ENCODE results near the gene HES1. TPM values are rescaled to one million over a fixed set of nuclear protein-coding genes. Genes with fewer than 3 reads are reported as not detected.

The HES1 gene
- total and polyA plus RNA-seq, 7 experiments from 2014 or later: 3.9 to 4.2 (median 4.2) TPM; not detected in 4

DNA sequence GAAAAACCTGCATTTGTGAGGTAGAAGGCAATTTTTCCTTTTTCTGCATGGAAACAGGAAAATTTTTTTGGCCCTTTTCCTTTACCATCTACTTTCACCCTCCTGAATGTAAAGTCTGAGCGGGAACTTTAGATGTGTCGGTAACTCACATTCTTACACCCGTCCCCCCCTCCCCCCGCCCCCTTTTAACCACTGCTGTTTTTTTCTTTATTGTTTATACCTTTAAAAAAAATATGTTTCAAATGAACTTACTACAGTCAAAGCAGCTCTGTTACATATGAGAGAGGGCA lies 487 bp upstream of the HES1 start:
- peaks cover 42 to 66% (median 55%) of the 10 kb centered on the region in 7 donors for H3K4me1 Mint-ChIP-seq
- peaks cover 6 to 12% of the 10 kb centered on the region in 2 donors for H3K27me3 ChIP-seq (ENCODE audit: control insufficient read depth in 2 of 2, insufficient read depth in 2 of 2, low read length in 2 of 2)
- peaks cover 0 to 10% (median 0%) of the 10 kb centered on the region in 5 donors for H3K36me3 Mint-ChIP-seq
- H3K4me3 Mint-ChIP-seq: peak overlapping the region; percentile 79 to 93 (median 88)
- no peaks in the 10 kb centered on the region for H3K36me3 ChIP-seq (ENCODE audit: control insufficient read depth in 2 of 3, insufficient read depth in 3 of 3, low read length in 3 of 3)
- peak overlapping the region; percentile 5 for H3K27ac ChIP-seq (ENCODE audit: low read depth, low read length)
- no peaks in the 10 kb centered on the region for H3K9me3 ChIP-seq (ENCODE audit: control insufficient read depth in 2 of 3, low read length in 3 of 3)
- H3K4me1 ChIP-seq (ENCODE audit: control insufficient read depth in 2 of 2, insufficient read depth in 2 of 2, low read length in 2 of 2): peaks cover 25 to 42% of the 10 kb centered on the region in 2 donors
- intact Hi-C loops (cut with micrococcal nuclease): loop anchor here (1.0 to 10.0 kb wide), 14 partner anchors 32 to 1241 kb away; partner anchors contain the start of genes OPA1 (in 2 of the 2), ATP13A3 (in 1 of the 2) and FAM43A (in 1 of the 2)
- H3K27me3 Mint-ChIP-seq: peaks cover 0 to 80% (median 36%) of the 10 kb centered on the region in 5 donors
- peak overlapping the region in 4 of 9 donors; percentile 4 to 85 (median 66) for H3K27ac Mint-ChIP-seq
- POLR2A ChIA-PET: interaction anchor here (1.4 to 1.6 kb wide), 2 partner anchors 180 to 262 kb away, joined by 3 read pairs; no protein-coding TSS in a partner anchor
- no peak for ATAC-seq
- no peak for DNase-seq
- peak overlapping the region; percentile 0 for H3K4me3 ChIP-seq (ENCODE audit: low read length)
- CTCF ChIA-PET: interaction anchor here (1.1 to 2.5 kb wide), 2 partner anchors 76 to 181 kb away, joined by 4 to 7 read pairs; no protein-coding TSS in a partner anchor
- peaks cover 0 to 3% (median 0%) of the 10 kb centered on the region in 11 donors for H3K9me3 Mint-ChIP-seq

DNA sequence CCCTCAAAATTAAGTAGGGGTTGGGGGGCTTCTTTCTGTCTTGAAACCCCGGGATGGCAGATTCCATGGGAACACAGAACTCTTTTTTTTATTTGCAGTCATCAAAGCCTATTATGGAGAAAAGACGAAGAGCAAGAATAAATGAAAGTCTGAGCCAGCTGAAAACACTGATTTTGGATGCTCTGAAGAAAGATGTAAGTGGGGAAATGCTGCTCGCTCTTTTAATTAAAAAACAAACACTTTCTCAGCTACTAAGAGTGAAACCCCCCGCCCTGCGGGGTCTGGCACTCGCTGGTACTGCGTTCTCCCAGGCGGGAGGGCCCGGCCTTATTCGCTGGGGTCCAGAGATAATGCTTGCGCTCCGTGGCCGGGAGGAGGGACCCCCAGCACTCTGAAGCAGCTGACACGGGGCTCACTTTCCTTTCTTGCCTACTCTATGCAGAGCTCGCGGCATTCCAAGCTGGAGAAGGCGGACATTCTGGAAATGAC lies 615 bp downstream of the HES1 start:
- Histone ChIP-seq H3K27ac (ENCODE audit: low read depth, low read length) (no peak overlapping the region), H3K27me3 (ENCODE audit: control insufficient read depth in 2 of 2, insufficient read depth in 2 of 2, low read length in 2 of 2) (peaks cover 6 to 15% of the 10 kb centered on the region in 2 donors), H3K4me3 (ENCODE audit: low read length) (peak overlapping the region; percentile 66), H3K9me3 (ENCODE audit: control insufficient read depth in 2 of 3, low read length in 3 of 3) (no peaks in the 10 kb centered on the region), H3K36me3 (ENCODE audit: control insufficient read depth in 2 of 3, insufficient read depth in 3 of 3, low read length in 3 of 3) (no peaks in the 10 kb centered on the region), H3K4me1 (ENCODE audit: control insufficient read depth in 2 of 2, insufficient read depth in 2 of 2, low read length in 2 of 2) (peaks cover 25 to 36% of the 10 kb centered on the region in 2 donors)
- H3K36me3 Mint-ChIP-seq: peaks cover 0 to 5% (median 0%) of the 10 kb centered on the region in 5 donors
- H3K4me1 Mint-ChIP-seq: peaks cover 35 to 58% (median 47%) of the 10 kb centered on the region in 7 donors
- peaks cover 0 to 3% (median 0%) of the 10 kb centered on the region in 11 donors for H3K9me3 Mint-ChIP-seq
- H3K27me3 Mint-ChIP-seq: peaks cover 0 to 71% (median 36%) of the 10 kb centered on the region in 5 donors
- H3K27ac Mint-ChIP-seq: peak overlapping the region in 7 of 9 donors; percentile 46 to 85 (median 71)
- POLR2A ChIA-PET: interaction anchor here (1.4 to 1.6 kb wide), 2 partner anchors 179 to 261 kb away, joined by 3 read pairs; no protein-coding TSS in a partner anchor
- intact Hi-C loops (cut with micrococcal nuclease): loop anchor here (1.0 to 10.0 kb wide), 16 partner anchors 68 to 1242 kb away; partner anchors contain the start of genes OPA1 (in 2 of the 2), ATP13A3 (in 1 of the 2) and FAM43A (in 1 of the 2)
- no peak for ATAC-seq
- CTCF ChIA-PET: interaction anchor here (0.8 to 3.9 kb wide), 3 partner anchors 180 to 473 kb away, joined by 6 to 12 read pairs (median 7); no protein-coding TSS in a partner anchor
- peak in 1 of 9 donors; percentile 15 for DNase-seq
- peak overlapping the region; percentile 79 to 93 (median 88) for H3K4me3 Mint-ChIP-seq

DNA sequence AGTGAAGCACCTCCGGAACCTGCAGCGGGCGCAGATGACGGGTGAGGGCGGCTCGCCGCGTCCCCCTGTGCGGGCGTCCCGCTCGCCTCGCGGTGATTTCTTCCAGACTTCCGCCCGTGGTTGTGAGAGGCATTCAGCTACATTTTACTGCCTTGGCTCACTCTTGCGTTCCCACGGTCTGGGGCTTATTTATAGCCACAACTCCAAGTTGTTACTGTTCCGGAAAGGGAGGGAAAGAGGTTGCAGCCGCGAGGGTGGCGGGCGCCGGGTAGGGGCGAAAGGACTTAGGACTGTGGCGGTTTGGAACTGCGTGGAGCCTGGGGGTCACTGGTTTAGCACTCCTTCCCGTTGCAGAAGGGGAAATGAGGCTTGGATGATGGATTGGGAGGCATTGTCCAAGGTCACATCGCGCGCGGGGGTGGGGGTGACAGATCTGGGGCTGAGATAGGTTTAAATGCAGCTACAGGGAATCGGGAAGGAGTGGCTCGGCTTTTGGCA lies 1.1 kb downstream of the HES1 start:
- H3K9me3 ChIP-seq (ENCODE audit: control insufficient read depth in 2 of 3, low read length in 3 of 3): no peaks in the 10 kb centered on the region
- DNase-seq: peak in 6 of 9 donors; percentile 26 to 48 (median 33)
- CTCF ChIA-PET: interaction anchor here (0.8 to 3.9 kb wide), 4 partner anchors 179 to 474 kb away, joined by 5 to 12 read pairs (median 6); no protein-coding TSS in a partner anchor
- H3K27ac ChIP-seq (ENCODE audit: low read depth, low read length): no peak overlapping the region
- H3K4me1 ChIP-seq (ENCODE audit: control insufficient read depth in 2 of 2, insufficient read depth in 2 of 2, low read length in 2 of 2): peaks cover 25 to 40% of the 10 kb centered on the region in 2 donors
- peak overlapping the region; percentile 79 to 93 (median 88) for H3K4me3 Mint-ChIP-seq
- no peaks in the 10 kb centered on the region for H3K36me3 ChIP-seq (ENCODE audit: control insufficient read depth in 2 of 3, insufficient read depth in 3 of 3, low read length in 3 of 3)
- peaks cover 6 to 15% of the 10 kb centered on the region in 2 donors for H3K27me3 ChIP-seq (ENCODE audit: control insufficient read depth in 2 of 2, insufficient read depth in 2 of 2, low read length in 2 of 2)
- POLR2A ChIA-PET: interaction anchor here (1.4 kb wide), 1 partner anchor 260 kb away, joined by 3 read pairs; no protein-coding TSS in a partner anchor
- peak overlapping the region in 6 of 9 donors; percentile 15 to 85 (median 68) for H3K27ac Mint-ChIP-seq
- intact Hi-C loops (cut with micrococcal nuclease): loop anchor here (1.0 to 10.0 kb wide), 16 partner anchors 68 to 1242 kb away; partner anchors contain the start of genes OPA1 (in 2 of the 2), ATP13A3 (in 1 of the 2) and FAM43A (in 1 of the 2)
- no peak for ATAC-seq
- H3K4me3 ChIP-seq (ENCODE audit: low read length): peak overlapping the region; percentile 66
- peaks cover 0 to 3% (median 0%) of the 10 kb centered on the region in 11 donors for H3K9me3 Mint-ChIP-seq
- peaks cover 0 to 67% (median 39%) of the 10 kb centered on the region in 5 donors for H3K27me3 Mint-ChIP-seq
- peaks cover 0 to 7% (median 0%) of the 10 kb centered on the region in 5 donors for H3K36me3 Mint-ChIP-seq
- peaks cover 35 to 57% (median 47%) of the 10 kb centered on the region in 7 donors for H3K4me1 Mint-ChIP-seq

DNA sequence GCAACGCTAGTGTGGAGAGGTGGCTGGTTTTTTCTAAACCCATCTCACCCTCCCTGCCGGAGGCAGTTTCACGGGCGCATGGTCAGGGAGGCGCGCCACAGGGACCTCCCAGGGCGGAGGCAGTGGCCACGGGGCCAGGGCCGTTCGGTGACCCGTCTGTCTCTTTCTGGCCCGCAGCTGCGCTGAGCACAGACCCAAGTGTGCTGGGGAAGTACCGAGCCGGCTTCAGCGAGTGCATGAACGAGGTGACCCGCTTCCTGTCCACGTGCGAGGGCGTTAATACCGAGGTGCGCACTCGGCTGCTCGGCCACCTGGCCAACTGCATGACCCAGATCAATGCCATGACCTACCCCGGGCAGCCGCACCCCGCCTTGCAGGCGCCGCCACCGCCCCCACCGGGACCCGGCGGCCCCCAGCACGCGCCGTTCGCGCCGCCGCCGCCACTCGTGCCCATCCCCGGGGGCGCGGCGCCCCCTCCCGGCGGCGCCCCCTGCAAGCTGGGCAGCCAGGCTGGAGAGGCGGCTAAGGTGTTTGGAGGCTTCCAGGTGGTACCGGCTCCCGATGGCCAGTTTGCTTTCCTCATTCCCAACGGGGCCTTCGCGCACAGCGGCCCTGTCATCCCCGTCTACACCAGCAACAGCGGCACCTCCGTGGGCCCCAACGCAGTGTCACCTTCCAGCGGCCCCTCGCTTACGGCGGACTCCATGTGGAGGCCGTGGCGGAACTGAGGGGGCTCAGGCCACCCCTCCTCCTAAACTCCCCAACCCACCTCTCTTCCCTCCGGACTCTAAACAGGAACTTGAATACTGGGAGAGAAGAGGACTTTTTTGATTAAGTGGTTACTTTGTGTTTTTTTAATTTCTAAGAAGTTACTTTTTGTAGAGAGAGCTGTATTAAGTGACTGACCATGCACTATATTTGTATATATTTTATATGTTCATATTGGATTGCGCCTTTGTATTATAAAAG lies 1.8 kb downstream of the HES1 start:
- Mint-ChIP-seq H3K4me3 (peak overlapping the region; percentile 79 to 93 (median 88)), H3K36me3 (peaks cover 0 to 8% (median 0%) of the 10 kb centered on the region in 5 donors), H3K9me3 (peaks cover 0 to 3% (median 0%) of the 10 kb centered on the region in 11 donors), H3K27me3 (peaks cover 0 to 62% (median 41%) of the 10 kb centered on the region in 5 donors), H3K4me1 (peaks cover 37 to 60% (median 49%) of the 10 kb centered on the region in 7 donors), H3K27ac (peak overlapping the region in 4 of 9 donors; percentile 15 to 85 (median 70))
- ChIA-PET POLR2A (interaction anchor here (1.0 kb wide), 1 partner anchor 357 kb away, joined by 3 read pairs; no protein-coding TSS in a partner anchor), CTCF (interaction anchor here (2.3 to 3.9 kb wide), 3 partner anchors 179 to 473 kb away, joined by 5 to 12 read pairs (median 7); no protein-coding TSS in a partner anchor)
- Histone ChIP-seq H3K4me3 (ENCODE audit: low read length) (peak overlapping the region; percentile 66), H3K9me3 (ENCODE audit: control insufficient read depth in 2 of 3, low read length in 3 of 3) (no peaks in the 10 kb centered on the region), H3K4me1 (ENCODE audit: control insufficient read depth in 2 of 2, insufficient read depth in 2 of 2, low read length in 2 of 2) (peaks cover 25 to 45% of the 10 kb centered on the region in 2 donors), H3K27ac (ENCODE audit: low read depth, low read length) (no peak overlapping the region), H3K36me3 (ENCODE audit: control insufficient read depth in 2 of 3, insufficient read depth in 3 of 3, low read length in 3 of 3) (no peaks in the 10 kb centered on the region), H3K27me3 (ENCODE audit: control insufficient read depth in 2 of 2, insufficient read depth in 2 of 2, low read length in 2 of 2) (peaks cover 6 to 15% of the 10 kb centered on the region in 2 donors)
- ATAC-seq: peak; percentile 56
- DNase-seq: peak in 7 of 9 donors; percentile 33 to 55 (median 35)
- intact Hi-C loops (cut with micrococcal nuclease): loop anchor here (1.0 to 10.0 kb wide), 16 partner anchors 67 to 1243 kb away; partner anchors contain the start of genes OPA1 (in 2 of the 2), ATP13A3 (in 1 of the 2) and FAM43A (in 1 of the 2)

DNA sequence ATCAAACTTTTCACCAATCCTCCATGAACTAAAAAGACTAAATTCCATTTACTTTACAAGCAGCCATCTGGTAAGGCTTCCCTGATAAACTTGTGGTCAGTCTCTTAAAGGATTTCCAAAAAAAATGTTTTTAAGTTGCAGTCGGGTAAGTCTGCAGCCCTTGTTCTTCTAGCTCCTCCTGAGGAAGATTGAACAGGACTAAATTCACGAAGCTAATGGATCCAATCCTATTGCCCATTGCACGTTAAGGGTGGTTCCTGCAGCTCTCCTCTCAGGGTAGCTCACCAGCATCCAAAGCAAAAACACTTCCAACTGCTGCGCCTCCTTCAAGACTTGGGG lies 2.8 kb downstream of the HES1 start:
- Histone ChIP-seq H3K4me3 (ENCODE audit: low read length) (no peak overlapping the region), H3K9me3 (ENCODE audit: control insufficient read depth in 2 of 3, low read length in 3 of 3) (no peaks in the 10 kb centered on the region), H3K27ac (ENCODE audit: low read depth, low read length) (no peak overlapping the region), H3K27me3 (ENCODE audit: control insufficient read depth in 2 of 2, insufficient read depth in 2 of 2, low read length in 2 of 2) (peaks cover 6 to 7% of the 10 kb centered on the region in 2 donors), H3K4me1 (ENCODE audit: control insufficient read depth in 2 of 2, insufficient read depth in 2 of 2, low read length in 2 of 2) (peaks cover 25 to 39% of the 10 kb centered on the region in 2 donors), H3K36me3 (ENCODE audit: control insufficient read depth in 2 of 3, insufficient read depth in 3 of 3, low read length in 3 of 3) (no peaks in the 10 kb centered on the region)
- peaks cover 0 to 3% (median 0%) of the 10 kb centered on the region in 5 donors for H3K36me3 Mint-ChIP-seq
- H3K9me3 Mint-ChIP-seq: peaks cover 0 to 2% (median 0%) of the 10 kb centered on the region in 11 donors
- POLR2A ChIA-PET: interaction anchor here (1.0 kb wide), 1 partner anchor 358 kb away, joined by 3 read pairs; no protein-coding TSS in a partner anchor
- CTCF ChIA-PET: interaction anchor here (1.4 to 3.9 kb wide), 3 partner anchors 178 to 473 kb away, joined by 4 to 12 read pairs (median 5); no protein-coding TSS in a partner anchor
- intact Hi-C loops (cut with micrococcal nuclease): loop anchor here (5.0 to 10.0 kb wide), 10 partner anchors 174 to 1244 kb away; partner anchors contain the start of genes OPA1 (in 2 of the 2), ATP13A3 (in 1 of the 2) and FAM43A (in 1 of the 2)
- no peak for ATAC-seq
- peaks cover 0 to 57% (median 32%) of the 10 kb centered on the region in 5 donors for H3K27me3 Mint-ChIP-seq
- H3K4me1 Mint-ChIP-seq: peaks cover 29 to 54% (median 44%) of the 10 kb centered on the region in 7 donors
- DNase-seq: no peak
- H3K4me3 Mint-ChIP-seq: peak overlapping the region in 8 of 10 donors; percentile 26 to 79 (median 45)
- peak overlapping the region in 1 of 9 donors; percentile 15 for H3K27ac Mint-ChIP-seq
